NCI-H82 (cell line): ENCODE measurements around the gene C11orf68.

Experiments used
- DNase-seq: peaks from one replicate; lab custom pipeline; 2025; lab: John Stamatoyannopoulos, UW

C11orf68 gene

DNA sequence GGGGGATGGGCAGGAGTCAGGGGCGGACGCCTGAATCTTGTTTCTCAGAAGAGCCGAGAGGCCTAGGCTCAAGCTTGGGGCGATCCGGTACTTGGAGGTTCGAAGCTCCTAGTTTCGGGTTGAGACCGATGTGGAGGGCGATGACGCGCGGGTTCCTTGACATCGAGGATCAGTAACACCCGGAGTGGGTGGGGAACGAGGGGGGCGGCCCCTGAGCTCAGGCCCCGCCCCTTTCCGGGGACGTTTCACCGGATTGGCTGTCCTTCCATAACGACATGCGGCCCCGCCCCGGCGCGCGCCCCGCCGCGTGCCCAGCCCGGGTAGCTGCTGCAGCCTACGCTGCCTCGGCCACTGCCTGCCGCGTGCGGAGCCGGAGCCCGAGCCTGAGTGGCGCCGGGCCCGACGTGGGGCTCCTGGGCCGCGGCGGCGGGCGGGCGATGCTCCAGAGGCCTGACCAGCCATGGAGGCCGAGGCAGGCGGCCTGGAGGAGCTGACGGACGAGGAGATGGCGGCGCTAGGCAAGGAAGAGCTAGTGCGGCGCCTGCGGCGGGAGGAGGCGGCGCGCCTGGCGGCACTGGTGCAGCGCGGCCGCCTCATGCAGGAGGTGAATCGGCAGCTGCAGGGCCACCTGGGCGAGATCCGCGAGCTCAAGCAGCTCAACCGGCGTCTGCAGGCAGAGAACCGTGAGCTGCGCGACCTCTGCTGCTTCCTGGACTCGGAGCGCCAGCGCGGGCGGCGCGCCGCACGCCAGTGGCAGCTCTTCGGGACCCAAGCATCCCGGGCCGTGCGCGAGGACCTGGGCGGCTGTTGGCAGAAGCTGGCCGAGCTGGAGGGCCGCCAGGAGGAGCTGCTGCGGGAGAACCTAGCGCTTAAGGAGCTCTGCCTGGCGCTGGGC, 28.3 kb downstream of the C11orf68 start, which contains the start of gene CCDC85B:
CCDC85B (plus strand) TSS at position 350 of the 895 bp plus-strand sequence; CDS start at position 461, 111 bp downstream.
- peak; percentile 96 for DNase-seq

DNA sequence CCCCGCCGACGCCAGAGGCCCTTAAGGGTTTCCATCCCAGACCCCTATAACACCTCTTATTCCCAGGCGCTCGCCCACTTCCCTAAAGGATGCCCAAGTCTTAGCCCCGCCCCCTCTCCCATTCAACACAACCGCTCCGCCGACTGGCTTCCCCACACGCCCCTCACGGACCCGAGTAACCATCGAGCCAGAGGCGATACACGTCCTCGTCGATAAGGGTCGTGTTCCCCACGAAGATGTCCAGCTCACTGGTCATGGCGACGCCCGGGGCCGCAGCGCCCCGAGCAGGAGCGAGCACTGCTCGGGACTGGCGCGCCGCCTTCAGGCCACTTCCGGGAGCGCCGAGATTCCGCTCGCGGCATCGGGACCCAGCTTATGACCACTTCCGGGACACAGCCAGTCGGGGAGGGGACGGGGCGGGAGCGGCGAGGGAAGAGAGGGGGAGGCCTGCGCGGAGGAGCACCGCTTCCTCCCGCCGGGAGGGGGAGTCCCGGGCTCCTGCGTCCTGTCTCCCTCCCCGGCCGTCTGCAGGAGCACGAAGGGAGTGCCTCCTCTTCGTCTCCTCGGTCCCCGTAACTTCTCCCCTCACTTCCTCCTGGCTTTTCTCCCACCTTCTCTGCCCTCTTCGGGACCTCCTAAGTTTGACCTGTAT, 30.6 kb downstream of the C11orf68 start, which contains the start of gene FIBP:
FIBP (minus strand) TSS at position 309 of the 652 bp plus-strand sequence; CDS start at position 256, 53 bp downstream.
- DNase-seq = peak; percentile 96

DNA sequence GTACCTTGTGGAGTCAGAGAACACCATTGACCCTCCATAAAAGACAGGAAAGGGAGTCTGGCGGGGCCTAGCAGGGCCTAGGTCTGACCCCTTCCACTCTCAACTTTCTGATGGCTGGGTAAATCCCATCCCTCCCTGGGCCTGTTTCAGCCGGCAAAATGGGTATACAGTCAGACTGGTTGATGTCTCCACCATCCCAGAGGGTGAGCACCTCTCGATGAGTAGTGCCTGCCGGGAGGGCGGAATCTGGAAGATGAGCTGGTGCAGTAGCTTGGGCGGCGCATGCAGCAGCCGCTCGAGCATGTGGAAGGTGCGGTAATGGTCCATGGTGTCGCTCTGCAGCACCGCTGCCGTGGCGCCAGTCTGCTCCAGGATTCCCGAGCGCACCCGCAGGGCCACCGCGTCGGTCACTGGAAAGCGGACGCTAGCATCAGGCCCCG, 31.1 kb downstream of the C11orf68 start:
- no peak for DNase-seq

DNA sequence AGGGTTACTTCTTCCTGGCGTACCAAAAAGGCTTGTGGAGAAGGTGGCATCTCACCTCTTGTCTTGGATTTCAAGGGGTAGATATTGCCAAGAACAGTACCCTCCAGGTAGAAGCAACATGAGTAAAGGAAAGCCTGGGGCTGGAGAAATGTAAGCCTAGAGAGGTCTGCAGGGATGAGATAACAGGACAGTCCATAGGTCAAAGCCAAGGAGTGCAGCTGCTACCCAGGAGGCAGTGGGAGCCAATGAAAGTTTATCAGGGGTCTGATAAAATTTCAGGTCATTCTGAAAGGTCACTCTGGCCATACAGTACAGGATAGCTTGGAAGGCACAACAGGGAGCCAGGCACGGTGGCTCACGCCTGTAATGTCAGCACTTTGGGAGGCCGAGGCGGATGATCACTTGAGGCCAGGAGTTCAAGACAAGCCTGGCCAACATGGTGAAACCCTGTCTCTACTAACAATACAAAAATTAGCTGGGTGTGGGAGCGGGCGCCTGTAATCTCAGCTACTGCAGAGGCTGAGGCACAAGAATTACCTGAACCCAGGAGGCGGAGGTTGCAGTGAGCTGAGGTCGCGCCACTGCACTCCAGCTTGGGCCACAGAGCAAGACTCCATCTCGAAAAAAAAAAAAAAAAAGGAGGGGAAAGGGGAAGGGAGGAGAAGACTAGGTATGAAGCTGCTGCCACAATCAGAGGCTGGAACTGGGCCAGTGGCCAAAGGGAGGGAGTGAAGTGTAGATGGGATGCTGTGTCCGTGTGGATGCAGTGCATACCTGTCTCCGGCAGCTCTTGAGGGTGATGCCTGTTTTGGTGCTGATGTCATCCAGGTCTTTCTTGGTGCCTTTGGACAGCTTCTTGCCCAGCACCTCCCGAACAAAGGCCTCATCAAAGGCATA, 31.8 kb downstream of the C11orf68 start:
- no peak for DNase-seq

DNA sequence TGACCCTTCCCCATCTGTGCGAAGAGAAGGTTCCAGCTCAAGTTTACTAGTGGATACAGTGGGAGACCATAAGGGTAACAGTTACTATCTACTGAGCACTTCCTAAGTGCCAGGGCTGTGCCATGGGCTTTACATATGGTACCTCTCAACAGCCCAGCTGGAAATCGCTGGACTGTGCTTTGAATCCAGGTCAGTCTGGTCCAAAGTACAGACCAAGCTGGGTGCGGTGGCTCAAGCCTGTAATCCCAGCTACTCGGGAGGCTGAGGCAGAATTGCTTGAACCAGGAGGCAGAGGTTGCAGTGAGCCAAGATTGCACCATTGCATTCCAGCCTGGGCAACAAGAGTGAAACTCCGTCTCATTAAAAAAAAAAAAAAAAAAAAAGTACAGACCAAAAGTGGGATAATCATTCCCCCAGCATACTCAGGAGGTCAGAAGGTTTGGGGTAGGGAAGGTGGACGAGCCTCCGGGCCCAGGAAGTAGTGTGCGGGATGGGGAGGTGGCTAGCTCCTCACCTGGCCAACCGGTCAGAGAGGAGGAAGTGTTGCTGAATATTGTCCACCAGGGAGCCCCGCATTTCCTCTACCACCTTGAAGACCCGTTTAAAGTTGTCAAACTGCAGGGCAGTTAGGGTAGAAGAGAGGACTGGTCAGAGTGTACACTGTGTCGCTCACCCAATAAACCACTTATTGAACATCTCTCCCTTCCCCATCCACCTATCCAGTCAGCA, 32.9 kb downstream of the C11orf68 start:
- DNase-seq = no peak

DNA sequence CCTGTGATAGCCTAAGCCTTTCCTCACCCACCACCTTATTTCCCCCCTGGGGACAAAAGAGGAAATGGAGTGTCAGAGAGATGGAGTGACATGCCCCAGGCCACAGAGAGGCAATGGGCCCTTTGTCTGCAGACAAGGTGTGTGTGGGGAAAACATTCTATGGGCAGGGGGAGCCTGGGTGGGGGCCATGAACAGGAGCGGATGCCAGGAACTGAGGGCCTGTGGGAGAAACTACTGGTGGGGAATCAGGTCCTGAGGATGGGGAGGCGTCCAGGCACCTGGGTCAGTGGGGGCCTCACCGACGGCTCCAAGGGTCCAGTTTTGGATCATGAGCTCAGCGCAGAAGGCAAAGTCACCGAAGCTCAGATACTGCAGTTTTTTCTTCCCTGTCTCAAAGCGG, 33.6 kb downstream of the C11orf68 start:
- DNase-seq = no peak

DNA sequence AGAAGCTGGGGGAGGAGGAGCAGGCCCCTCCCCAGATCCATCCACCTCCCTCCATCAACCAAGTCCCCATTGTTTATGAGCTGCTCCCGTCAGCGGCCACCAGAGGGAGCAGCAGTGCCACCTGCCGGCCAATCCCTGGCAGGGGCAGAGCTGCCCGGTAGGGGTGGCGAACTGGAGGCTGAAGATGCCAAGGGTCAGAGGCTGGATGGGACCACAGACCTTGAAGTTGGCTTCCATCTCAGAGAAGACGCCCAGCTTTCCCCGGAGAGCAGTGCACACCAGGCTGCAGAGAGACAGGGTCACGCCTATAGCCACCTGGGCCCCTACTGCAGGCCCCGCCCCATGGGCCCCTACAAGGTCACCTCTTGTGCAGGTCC, 34.2 kb downstream of the C11orf68 start:
- DNase-seq = peak; percentile 74

DNA sequence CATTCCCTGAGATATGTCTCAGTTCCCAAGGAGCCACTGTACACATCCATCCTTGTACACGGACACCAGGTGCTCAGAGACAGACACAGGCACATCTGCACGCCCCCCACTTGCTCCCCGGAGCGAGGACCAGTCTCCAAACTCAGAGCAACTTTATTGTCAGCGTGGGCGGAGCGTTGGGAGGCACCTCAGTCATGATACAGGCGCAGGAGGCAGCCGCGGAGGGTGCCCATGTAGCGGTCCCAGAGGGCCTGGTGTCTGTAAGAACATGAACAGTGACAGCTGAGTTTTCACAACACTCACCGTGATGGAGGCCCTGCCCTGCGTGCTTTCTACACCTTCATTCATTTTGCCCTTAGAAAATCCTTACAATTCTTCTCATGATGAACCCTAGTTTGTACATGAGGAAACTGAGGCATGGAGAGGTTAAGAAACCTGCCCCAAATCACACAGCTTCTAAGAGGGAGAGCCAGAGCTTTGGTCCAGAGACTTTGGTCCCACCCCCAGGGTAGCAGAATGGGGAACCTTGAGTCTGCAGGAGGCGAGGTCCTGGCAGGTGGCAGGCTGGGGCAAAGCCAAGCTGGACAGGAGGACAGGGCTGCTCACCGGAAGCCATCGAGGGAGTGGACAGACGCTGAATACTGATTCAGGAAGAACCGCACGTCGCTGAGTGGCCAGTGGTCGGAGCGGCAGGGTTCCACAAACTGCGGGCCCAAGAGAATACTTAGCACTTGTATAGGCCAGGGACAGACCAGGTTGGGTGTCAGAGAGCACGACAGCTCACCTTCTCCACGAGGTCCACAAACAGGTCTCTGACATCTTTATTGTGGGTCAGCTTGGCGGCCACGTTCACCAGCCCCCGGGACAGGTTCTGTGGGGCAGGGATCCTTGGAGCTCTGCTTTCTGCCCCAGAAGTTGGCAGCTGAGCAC, 34.8 kb downstream of the C11orf68 start:
- no peak for DNase-seq

DNA sequence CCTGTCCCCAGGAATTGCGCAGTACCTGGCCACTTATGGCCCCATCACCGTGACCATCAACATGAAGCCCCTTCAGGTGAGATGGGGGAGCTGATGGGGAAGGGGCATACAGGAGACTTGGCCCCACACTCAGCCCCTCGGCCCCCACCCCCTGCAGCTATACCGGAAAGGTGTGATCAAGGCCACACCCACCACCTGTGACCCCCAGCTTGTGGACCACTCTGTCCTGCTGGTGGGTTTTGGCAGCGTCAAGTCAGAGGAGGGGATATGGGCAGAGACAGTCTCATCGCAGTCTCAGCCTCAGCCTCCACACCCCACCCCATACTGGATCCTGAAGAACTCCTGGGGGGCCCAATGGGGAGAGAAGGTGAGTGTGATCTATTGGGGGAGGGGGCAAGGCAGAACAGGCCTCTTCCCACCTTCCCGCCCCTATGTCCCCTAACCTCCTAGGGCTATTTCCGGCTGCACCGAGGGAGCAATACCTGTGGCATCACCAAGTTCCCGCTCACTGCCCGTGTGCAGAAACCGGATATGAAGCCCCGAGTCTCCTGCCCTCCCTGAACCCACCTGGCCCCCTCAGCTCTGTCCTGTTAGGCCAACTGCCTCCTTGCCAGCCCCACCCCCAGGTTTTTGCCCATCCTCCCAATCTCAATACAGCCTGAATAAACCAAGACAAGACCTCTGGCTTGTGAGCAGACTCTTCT, 35.7 kb downstream of the C11orf68 start:
- no peak for DNase-seq

DNA sequence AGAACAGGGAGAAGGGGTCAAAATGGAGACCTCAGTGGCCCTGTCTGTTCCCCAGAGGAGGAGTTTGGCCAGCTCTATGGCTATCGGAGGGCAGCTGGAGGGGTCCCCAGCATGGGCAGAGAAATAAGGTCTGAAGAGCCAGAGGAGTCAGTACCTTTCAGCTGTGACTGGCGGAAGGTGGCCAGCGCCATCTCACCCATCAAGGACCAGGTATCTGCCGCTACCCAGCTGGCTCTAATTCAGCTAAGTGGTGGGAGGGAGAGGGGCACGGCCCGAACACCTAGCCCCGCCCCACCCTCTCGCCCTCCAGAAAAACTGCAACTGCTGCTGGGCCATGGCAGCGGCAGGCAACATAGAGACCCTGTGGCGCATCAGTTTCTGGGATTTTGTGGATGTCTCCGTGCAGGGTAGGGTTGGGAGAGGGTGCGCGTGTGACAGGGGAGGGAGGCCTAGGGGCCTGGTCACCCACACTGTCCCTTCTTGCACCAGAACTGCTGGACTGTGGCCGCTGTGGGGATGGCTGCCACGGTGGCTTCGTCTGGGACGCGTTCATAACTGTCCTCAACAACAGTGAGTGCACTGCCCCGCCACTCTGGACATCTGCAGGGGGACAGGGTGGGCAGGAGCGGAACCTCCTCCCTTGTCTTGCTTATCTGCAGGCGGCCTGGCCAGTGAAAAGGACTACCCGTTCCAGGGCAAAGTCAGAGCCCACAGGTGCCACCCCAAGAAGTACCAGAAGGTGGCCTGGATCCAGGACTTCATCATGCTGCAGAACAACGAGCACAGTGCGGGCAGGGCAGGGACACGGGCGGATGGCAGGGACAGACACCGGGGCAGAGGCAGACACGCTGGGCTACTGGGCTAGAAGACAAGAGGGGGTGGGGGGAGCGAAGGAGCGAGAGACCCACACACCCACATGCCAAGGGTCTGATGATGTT, 36.5 kb downstream of the C11orf68 start:
- no peak for DNase-seq

DNA sequence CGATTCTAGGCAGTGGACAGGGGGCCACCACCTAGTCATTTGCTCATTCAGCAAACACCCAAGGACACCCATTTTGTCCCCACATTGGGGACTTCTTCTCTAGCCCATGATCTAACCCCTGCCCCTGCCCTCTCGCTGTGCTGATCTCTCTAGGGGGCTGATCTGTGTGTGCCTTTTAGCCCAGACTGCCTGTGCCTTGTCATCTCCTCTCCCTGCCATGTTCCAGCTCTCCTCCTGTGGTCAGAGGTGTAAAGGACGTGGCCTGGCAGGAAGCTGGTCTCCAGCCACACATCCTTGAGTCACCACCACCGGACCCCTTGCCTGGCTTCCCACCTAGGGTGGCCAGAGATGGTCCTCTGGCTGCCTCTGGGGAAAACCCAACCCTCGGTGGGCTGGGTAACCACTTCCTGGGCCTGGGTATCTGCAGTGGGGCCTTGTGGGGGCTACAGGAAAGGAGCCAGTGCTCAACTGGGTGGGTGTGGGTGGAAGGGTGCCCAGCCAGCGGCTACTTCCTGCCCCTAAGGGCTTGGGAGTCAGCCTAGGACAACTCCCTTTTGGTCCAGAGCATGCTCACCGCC, 37.9 kb downstream of the C11orf68 start:
- no peak for DNase-seq

DNA sequence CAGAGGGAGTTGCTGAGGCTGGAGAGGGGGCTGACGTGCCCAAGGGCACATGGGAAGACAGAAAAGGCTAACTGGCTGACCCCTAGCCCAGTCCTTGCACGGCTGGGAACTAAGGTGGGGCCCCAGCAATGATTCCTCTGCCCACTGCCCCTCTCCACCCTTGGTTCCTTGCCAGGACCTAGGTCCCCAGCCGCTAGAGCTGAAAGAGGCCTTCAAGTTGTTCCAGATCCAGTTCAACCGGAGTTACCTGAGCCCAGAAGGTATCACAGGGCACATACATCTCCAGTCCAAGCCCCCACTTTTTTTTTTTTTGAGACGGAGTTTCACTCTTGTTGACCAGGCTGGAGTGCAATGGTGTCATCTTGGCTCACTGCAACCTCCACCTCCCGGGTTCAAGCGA, 38.8 kb downstream of the C11orf68 start:
- no peak for DNase-seq

DNA sequence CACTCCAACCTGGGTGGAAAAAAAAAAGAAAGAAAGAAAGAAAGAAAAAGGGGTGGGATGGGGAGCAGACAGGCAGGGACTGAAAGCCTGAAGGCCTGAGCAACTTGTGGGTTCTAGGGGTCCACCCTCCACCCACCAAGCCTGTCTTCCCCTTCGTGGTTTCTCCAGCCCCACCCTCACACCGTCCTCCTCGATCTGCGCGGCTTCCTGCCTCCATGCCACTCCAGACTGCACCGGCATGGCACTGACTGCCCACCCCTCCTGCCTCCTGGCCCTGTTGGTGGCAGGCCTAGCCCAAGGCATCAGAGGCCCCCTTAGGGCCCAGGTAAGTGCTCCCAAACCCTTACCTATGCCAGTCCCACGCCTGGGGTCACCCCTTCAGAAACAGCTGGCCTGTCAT, 39.2 kb downstream of the C11orf68 start, which contains the start of gene CTSW:
CTSW (plus strand) TSS at position 221 of the 400 bp plus-strand sequence; CDS start at position 239, 18 bp downstream.
- no peak for DNase-seq

DNA sequence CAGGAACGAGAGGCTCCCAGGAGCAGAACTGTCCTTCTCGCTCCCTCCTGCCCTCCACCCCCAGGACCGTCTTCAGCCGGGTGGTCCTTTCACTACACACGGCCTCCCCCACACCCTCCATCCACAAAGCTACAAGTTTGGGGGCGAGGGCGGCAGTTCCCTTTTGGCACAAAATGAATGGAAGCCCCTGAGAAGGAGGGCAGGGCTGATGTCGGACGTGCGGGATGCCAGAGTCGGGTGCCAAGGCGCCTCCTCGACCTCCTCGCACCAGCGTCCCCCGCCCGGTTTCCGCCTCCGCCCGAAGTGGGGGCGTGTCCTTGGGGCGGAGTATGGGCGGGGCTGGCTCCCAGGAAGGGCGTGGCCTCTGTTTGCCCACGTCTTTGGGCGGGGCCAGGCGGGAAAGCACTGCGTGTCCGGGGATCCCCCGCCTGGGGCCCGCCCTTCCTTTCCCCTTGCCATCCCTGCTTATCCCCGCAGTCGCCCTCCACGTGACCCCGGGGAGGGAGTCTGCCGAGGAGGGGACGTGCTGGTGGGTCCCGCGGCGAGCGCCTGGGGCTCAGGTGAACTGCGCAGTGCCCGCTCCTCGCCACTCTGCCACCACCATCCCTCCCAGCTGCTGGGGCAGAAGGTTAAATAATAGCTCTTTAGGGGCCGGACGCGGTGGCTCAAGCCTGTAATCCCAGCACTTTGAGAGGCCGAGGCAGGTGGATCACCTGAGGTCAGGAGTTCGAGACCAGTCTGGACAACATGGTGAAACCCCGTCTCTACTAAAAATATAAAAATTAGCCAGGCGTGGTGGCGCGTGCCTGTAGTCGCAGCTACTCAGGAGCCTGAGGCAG, 45.3 kb downstream of the C11orf68 start:
- peak; percentile 95 for DNase-seq

DNA sequence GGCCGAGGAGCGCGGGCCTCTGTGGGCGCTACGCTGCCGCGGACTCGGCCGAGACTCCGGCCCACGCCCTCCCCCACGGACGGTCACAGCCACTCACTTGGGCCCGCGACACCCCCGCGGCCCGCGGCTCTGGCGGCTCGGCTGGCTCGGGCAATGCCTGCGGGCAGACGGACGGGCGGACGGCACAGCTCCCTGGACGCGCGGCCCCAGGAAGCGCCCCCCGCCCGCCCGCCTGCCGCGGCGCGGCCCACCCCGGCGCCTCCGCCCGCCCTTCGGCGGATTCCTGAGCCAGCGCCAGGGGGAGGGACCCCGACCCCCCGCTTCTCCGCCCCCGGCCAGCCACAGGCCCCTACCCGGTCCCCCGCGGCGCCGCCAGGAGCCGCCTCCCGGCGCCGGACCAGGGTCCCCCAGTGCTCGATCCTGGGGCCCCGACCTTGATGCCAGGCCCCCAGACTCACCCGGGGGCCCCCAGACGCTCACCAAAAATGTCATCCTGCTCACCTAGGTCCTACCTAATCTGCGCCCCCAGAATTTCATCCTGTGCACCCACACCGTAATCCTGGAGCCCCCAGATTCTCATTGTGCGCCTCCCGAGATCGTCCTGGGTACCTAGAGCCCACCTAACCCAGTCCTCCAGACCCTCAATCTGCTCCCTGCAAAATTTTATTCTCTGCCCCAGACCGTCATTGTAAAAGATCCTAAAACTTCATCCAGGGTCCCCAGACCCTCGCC, 46.1 kb downstream of the C11orf68 start, which contains the start of gene EFEMP2:
EFEMP2 (minus strand) TSS at position 215 of the 732 bp plus-strand sequence. CDS start 446 bp downstream, outside the sequence.
- DNase-seq = no peak
